ENCODE data around the gene KANSL1L. TPM values are rescaled to one million over a fixed set of nuclear protein-coding genes. Genes with fewer than 3 reads are reported as not detected.

KANSL1L gene
- total RNA-seq, 4 donors from 2014 or later, result 13.7 to 43.8 (median 25.5) TPM

DNA sequence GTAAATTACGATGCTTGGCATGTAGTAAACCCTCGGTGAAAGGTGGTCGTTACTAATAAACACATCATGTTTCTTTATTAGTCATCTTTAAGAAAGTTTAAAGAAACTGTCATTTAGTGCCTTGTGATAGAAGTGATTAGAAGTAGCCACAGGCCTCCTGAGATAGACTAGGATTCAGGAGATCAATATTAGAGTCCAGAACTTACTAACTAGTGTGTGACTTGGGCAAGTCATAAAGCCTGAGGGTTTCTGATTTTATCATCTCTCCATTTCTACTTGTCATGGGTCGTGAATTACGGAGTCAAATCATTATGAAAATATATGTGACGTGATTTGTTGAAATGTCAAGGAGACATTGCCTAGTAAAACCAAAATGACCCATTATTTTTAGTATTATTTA is 162.1 kb downstream of the KANSL1L start:
- H3K27ac ChIP-seq, result no peak overlapping the region
- in situ Hi-C loops (cut with MboI; ENCODE audit: low pct_ligation_motif_present in 1 of 4, low pct_unique_long_range_greater_than_20kb in 1 of 4, low sequenced_read_pairs in 3 of 4), result no loop called here
- no peak for DNase-seq
- peaks cover 0 to 29% (median 9%) of the 10 kb centered on the region in 4 donors for H3K4me1 ChIP-seq
- H3K36me3 ChIP-seq, result peaks cover 0 to 8% (median 0%) of the 10 kb centered on the region in 4 donors
- no peaks in the 10 kb centered on the region for H3K9me3 ChIP-seq
- no peak overlapping the region for H3K4me3 ChIP-seq
- intact Hi-C loops (cut with DNase I; ENCODE audit: low total_unique reads), result loop anchor here (10.0 kb wide), 1 partner anchor 166 kb away; the partner anchor contains the start of gene KANSL1L
- WGBS, 2 donors (ENCODE audit: low coverage in 1 of 2), result 59 to 73% methylated on average over 6 of the region's 6 CpGs
- TF ChIP-seq EP300 (IDR thresholded peaks at IDR 0.05; ENCODE audit: low read depth), result no peak
- no peaks in the 10 kb centered on the region for H3K27me3 ChIP-seq

DNA sequence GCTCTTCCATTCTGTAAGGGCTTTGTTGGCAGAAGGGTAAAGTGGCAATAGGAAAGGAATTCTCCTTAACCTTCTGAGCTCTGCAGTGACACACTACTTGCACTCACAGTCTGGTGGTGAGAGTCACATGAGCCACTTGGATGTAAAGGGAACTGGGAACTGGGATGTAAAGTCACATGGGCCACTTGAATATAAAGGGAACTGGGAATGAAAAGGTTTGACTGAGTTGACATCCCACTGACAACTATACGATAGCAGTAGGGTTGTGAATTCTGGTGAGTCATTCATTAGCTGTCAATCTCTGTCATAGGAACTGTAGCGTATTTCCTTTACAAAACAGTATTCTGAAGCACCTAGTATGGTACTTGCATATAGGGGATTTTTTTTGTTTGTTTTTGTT is 163.3 kb downstream of the KANSL1L start:
- intact Hi-C loops (cut with DNase I; ENCODE audit: low total_unique reads), result loop anchor here (10.0 kb wide), 1 partner anchor 167 kb away; the partner anchor contains the start of gene KANSL1L
- in situ Hi-C loops (cut with MboI; ENCODE audit: low pct_ligation_motif_present in 1 of 4, low pct_unique_long_range_greater_than_20kb in 1 of 4, low sequenced_read_pairs in 3 of 4), result no loop called here

DNA sequence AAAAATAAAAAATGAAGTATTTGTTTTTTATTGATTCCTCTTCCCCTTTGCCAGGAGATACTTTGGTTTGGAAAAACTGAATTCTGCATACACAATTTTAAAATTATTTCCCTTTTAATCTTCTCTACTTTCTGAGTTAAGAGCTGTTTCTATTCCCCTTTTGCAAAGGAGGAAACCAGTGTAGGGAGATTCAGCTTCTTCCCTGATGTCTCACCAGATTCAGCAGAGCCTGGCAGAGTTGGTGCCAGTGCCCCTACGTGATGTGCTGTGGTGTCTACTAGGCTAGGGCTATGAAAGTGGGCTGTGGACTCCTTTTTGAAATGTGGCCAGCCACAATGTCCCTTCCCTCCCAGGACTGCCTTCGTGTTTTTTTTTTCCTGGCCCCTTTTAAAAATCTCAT is 166.3 kb downstream of the KANSL1L start:
- H3K4me1 ChIP-seq, result peaks cover 6 to 47% (median 24%) of the 10 kb centered on the region in 4 donors

More for the DNA sequence above, 163.3 kb downstream of the KANSL1L start:
- Histone ChIP-seq H3K27me3 (no peaks in the 10 kb centered on the region), H3K36me3 (no peaks in the 10 kb centered on the region), H3K4me3 (no peak overlapping the region), H3K4me1 (peaks cover 6 to 41% (median 21%) of the 10 kb centered on the region in 4 donors), H3K27ac (no peak overlapping the region), H3K9me3 (no peaks in the 10 kb centered on the region)
- TF ChIP-seq, protein P1, sequence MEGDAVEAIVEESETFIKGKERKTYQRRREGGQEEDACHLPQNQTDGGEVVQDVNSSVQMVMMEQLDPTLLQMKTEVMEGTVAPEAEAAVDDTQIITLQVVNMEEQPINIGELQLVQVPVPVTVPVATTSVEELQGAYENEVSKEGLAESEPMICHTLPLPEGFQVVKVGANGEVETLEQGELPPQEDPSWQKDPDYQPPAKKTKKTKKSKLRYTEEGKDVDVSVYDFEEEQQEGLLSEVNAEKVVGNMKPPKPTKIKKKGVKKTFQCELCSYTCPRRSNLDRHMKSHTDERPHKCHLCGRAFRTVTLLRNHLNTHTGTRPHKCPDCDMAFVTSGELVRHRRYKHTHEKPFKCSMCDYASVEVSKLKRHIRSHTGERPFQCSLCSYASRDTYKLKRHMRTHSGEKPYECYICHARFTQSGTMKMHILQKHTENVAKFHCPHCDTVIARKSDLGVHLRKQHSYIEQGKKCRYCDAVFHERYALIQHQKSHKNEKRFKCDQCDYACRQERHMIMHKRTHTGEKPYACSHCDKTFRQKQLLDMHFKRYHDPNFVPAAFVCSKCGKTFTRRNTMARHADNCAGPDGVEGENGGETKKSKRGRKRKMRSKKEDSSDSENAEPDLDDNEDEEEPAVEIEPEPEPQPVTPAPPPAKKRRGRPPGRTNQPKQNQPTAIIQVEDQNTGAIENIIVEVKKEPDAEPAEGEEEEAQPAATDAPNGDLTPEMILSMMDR (IDR thresholded peaks at IDR 0.05), result no peak
- TF ChIP-seq POLR2A (IDR thresholded peaks at IDR 0.05) (no peak), EP300 (IDR thresholded peaks at IDR 0.05; ENCODE audit: low read depth) (no peak), POLR2AphosphoS5 (IDR thresholded peaks at IDR 0.05) (no peak)
- WGBS, 2 donors (ENCODE audit: low coverage in 1 of 2), result 75 to 95% methylated on average over 2 of the region's 2 CpGs
- DNase-seq, result no peak

DNA sequence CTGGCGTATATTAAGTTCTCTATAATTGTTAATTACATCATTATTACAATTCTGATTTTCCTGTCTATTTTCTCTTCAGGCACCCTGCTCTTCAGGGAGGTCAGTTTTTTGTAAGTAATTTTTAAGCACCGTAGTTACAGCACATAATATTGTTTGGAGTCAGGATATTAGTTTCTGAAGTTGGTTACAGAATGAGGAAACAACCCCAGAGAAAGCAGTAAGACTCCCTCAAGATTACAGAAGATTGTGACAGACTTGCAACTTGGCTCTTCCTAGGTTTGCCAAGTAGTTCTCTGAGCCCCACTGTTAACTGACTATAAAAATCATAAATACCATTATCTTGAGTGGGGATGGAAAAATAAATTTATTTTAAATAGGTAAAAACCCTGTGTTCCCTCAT is 167.8 kb downstream of the KANSL1L start:
- intact Hi-C loops (cut with DNase I; ENCODE audit: low total_unique reads) (loop anchor here (10.0 kb wide), 1 partner anchor 171 kb away; the partner anchor contains the start of gene KANSL1L), in situ Hi-C loops (cut with MboI; ENCODE audit: low pct_ligation_motif_present in 1 of 4, low pct_unique_long_range_greater_than_20kb in 1 of 4, low sequenced_read_pairs in 3 of 4) (no loop called here)
- Histone ChIP-seq H3K9me3 (no peaks in the 10 kb centered on the region), H3K4me1 (peaks cover 6 to 47% (median 24%) of the 10 kb centered on the region in 4 donors), H3K36me3 (no peaks in the 10 kb centered on the region), H3K27me3 (no peaks in the 10 kb centered on the region), H3K27ac (peak overlapping the region; percentile 81 to 91 (median 85)), H3K4me3 (peak overlapping the region; percentile 58 to 94 (median 82))
- TF ChIP-seq POLR2AphosphoS5 (IDR thresholded peaks at IDR 0.05) (no peak), EP300 (IDR thresholded peaks at IDR 0.05; ENCODE audit: low read depth) (no peak), POLR2A (IDR thresholded peaks at IDR 0.05) (no peak)
- TF ChIP-seq, protein P1 (IDR thresholded peaks at IDR 0.05), result no peak
- no peak for DNase-seq
- WGBS, 2 donors (ENCODE audit: low coverage in 1 of 2), result 22 to 32% methylated on average over 2 of the region's 2 CpGs

More for the DNA sequence above, 166.3 kb downstream of the KANSL1L start:
- intact Hi-C loops (cut with DNase I; ENCODE audit: low total_unique reads), result loop anchor here (10.0 kb wide), 1 partner anchor 170 kb away; the partner anchor contains the start of gene KANSL1L
- Histone ChIP-seq H3K27me3 (no peaks in the 10 kb centered on the region), H3K9me3 (no peaks in the 10 kb centered on the region), H3K36me3 (no peaks in the 10 kb centered on the region), H3K4me3 (no peak overlapping the region), H3K27ac (no peak overlapping the region)
- DNase-seq, result no peak
- in situ Hi-C loops (cut with MboI; ENCODE audit: low pct_ligation_motif_present in 1 of 4, low pct_unique_long_range_greater_than_20kb in 1 of 4, low sequenced_read_pairs in 3 of 4), result no loop called here
- WGBS, 2 donors (ENCODE audit: low coverage in 1 of 2), result 71 to 75% methylated on average over 2 of the region's 2 CpGs
- TF ChIP-seq POLR2AphosphoS5 (IDR thresholded peaks at IDR 0.05), result no peak
- TF ChIP-seq, protein P1 (IDR thresholded peaks at IDR 0.05), result no peak
- no peak for TF ChIP-seq EP300 (IDR thresholded peaks at IDR 0.05; ENCODE audit: low read depth)
- TF ChIP-seq POLR2A (IDR thresholded peaks at IDR 0.05), result no peak
